ENCODE data around the gene GSTM4. TPM values are rescaled to one million over a fixed set of nuclear protein-coding genes. Genes with fewer than 3 reads are reported as not detected.

Gene GSTM4
- total and polyA plus RNA-seq, 9 of the 15 experiments (the other 6 are each of a cell fraction or from before 2014, with no cell fraction given) = 18.8 to 53.4 (median 38.8) TPM

DNA sequence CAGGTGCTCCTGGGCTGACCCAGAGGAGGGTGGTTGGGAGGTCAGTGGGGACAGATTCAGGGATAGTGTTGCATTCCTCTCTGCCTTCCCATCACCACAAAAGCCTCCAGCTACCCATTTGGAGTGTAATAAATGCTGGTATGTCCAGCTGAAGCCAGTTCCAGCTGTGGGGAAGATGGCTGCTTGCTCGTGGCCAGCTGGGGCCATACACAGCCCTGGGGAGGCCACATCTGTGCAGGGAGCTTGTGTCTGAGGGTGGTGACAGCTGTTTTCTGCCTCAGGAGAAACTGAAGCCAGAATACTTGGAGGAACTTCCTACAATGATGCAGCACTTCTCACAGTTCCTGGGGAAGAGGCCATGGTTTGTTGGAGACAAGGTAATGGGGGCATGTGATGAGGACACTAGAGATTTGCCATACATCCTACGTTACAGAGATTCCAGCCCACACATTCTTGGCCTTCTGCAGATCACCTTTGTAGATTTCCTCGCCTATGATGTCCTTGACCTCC is 2.7 kb downstream of the GSTM4 start:
- peaks cover 14% of the 10 kb centered on the region; the same call in 2 of the 3 replicates for H3K36me3 ChIP-seq (ENCODE audit: control insufficient read depth, insufficient read depth, low read length)
- intact Hi-C loops (cut with micrococcal nuclease) = no loop called here
- TF ChIP-seq NFE2 (IDR thresholded peaks at IDR 0.05; ENCODE audit: low read depth) = peak; percentile 79
- TF ChIP-seq, protein P1, sequence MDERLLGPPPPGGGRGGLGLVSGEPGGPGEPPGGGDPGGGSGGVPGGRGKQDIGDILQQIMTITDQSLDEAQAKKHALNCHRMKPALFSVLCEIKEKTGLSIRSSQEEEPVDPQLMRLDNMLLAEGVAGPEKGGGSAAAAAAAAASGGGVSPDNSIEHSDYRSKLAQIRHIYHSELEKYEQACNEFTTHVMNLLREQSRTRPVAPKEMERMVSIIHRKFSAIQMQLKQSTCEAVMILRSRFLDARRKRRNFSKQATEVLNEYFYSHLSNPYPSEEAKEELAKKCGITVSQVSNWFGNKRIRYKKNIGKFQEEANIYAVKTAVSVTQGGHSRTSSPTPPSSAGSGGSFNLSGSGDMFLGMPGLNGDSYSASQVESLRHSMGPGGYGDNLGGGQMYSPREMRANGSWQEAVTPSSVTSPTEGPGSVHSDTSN (CRISPR knock-in tag; IDR thresholded peaks at IDR 0.05; ENCODE audit: low read depth) = no peak
- TF ChIP-seq, protein P1 (tag; conservative IDR thresholded peaks at IDR 0.05; ENCODE audit: low read depth) = 0 out of 2 replicates have a peak, but pooled peaks have one; percentile 8
- TF ChIP-seq, protein P2, sequence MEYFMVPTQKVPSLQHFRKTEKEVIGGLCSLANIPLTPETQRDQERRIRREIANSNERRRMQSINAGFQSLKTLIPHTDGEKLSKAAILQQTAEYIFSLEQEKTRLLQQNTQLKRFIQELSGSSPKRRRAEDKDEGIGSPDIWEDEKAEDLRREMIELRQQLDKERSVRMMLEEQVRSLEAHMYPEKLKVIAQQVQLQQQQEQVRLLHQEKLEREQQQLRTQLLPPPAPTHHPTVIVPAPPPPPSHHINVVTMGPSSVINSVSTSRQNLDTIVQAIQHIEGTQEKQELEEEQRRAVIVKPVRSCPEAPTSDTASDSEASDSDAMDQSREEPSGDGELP (CRISPR knock-in tag; IDR thresholded peaks at IDR 0.05; ENCODE audit: borderline replicate concordance) = peak; percentile 54; the same call in 1 of the 2 replicates
- TF ChIP-seq, protein P3, sequence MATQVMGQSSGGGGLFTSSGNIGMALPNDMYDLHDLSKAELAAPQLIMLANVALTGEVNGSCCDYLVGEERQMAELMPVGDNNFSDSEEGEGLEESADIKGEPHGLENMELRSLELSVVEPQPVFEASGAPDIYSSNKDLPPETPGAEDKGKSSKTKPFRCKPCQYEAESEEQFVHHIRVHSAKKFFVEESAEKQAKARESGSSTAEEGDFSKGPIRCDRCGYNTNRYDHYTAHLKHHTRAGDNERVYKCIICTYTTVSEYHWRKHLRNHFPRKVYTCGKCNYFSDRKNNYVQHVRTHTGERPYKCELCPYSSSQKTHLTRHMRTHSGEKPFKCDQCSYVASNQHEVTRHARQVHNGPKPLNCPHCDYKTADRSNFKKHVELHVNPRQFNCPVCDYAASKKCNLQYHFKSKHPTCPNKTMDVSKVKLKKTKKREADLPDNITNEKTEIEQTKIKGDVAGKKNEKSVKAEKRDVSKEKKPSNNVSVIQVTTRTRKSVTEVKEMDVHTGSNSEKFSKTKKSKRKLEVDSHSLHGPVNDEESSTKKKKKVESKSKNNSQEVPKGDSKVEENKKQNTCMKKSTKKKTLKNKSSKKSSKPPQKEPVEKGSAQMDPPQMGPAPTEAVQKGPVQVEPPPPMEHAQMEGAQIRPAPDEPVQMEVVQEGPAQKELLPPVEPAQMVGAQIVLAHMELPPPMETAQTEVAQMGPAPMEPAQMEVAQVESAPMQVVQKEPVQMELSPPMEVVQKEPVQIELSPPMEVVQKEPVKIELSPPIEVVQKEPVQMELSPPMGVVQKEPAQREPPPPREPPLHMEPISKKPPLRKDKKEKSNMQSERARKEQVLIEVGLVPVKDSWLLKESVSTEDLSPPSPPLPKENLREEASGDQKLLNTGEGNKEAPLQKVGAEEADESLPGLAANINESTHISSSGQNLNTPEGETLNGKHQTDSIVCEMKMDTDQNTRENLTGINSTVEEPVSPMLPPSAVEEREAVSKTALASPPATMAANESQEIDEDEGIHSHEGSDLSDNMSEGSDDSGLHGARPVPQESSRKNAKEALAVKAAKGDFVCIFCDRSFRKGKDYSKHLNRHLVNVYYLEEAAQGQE (IDR thresholded peaks at IDR 0.05; ENCODE audit: borderline replicate concordance) = peak; percentile 29
- TF ChIP-seq, protein P3 (CRISPR knock-in tag; IDR thresholded peaks at IDR 0.05; ENCODE audit: low read depth) = no peak
- TF ChIP-seq C11orf30 (IDR thresholded peaks at IDR 0.05; ENCODE audit: low read depth) = peak; percentile 59; the same call in 1 of the 2 replicates
- TF ChIP-seq ZNF316 (IDR thresholded peaks at IDR 0.05) = peak; percentile 28
- TF ChIP-seq YY1 (IDR thresholded peaks at IDR 0.05; ENCODE audit: borderline replicate concordance in 1 of 3, control insufficient read depth in 1 of 3, extremely low read depth in 1 of 3, insufficient read depth in 3 of 3, insufficient read length in 1 of 3, insufficient replicate concordance in 2 of 3, low read depth in 1 of 3, low read length in 2 of 3) = peak in 1 of 3 experiments; percentile 39

More for the DNA sequence above, 2.7 kb downstream of the GSTM4 start:
- FAIRE-seq (no peak), DNase-seq (ENCODE audit: extremely low read depth in 1 of 4, low spot score in 3 of 4) (no peak), ATAC-seq (no peak)
- H3K9me1 ChIP-seq (ENCODE audit: control insufficient read depth, insufficient read depth, low read length) = no peaks in the 10 kb centered on the region
- 25% methylated on average over 3 of the region's 3 CpGs for WGBS (ENCODE audit: insufficient coverage, low coverage, missing lambda C conversion rate)
- H3K9ac ChIP-seq (ENCODE audit: insufficient read depth in 1 of 2, low read depth in 2 of 2, low read length in 2 of 2) = peak overlapping the region in 1 of 2 experiments; percentile 77; a peak in 2 of 4 replicates
- H4K20me1 ChIP-seq (replicated peaks; ENCODE audit: control insufficient read depth, insufficient read depth, low read length) = no peaks in the 10 kb centered on the region
- no peak overlapping the region for H3K27ac ChIP-seq (ENCODE audit: extremely low read depth, low read depth, low read length)
- in situ Hi-C loops (cut with MboI) = no loop called here
- no TSS peak for BruUV-seq (replicated peaks)
- peaks cover 0 to 24% of the 10 kb centered on the region in 2 experiments; a peak in 3 of 5 replicates for H3K4me1 ChIP-seq (replicated peaks in 1 of 2; ENCODE audit: control insufficient read depth in 2 of 2, insufficient read depth in 2 of 2, low read length in 2 of 2)
- H2AFZ ChIP-seq (ENCODE audit: low read depth, low read length) = no peak overlapping the region
- ChIA-PET CTCF (ENCODE audit: low intra/inter-chr PET ratio) (no interaction called here), POLR2A (interaction anchor here (0.7 to 1.6 kb wide), 4 partner anchors 9 to 20 kb away, joined by 3 to 4 read pairs (median 3); partner anchors contain the start of gene GSTM2)
- H3K79me2 ChIP-seq (ENCODE audit: control insufficient read depth, insufficient read depth, low read length) = 0 out of 3 replicates have a peak, but pooled peaks cover 2% of the 10 kb centered on the region
- no peaks in the 10 kb centered on the region for H3K9me3 ChIP-seq (replicated peaks; ENCODE audit: control insufficient read depth, insufficient read depth, low read depth, low read length)
- no peak overlapping the region for H3K4me2 ChIP-seq (ENCODE audit: insufficient read depth, low read length)
- no peak overlapping the region for H3K4me3 ChIP-seq
- H3K27me3 ChIP-seq (ENCODE audit: control insufficient read depth in 2 of 2, insufficient read depth in 2 of 2, low read length in 2 of 2) = no peaks in the 10 kb centered on the region

Measured in K562 (cell line).